ENCODE results near the gene RTKN2.
"Not testable (repeated sequence)": the region's sequence is repeated elsewhere in the genome, so short reads cannot be mapped to it uniquely, and the experiment has no call there.

DNA sequence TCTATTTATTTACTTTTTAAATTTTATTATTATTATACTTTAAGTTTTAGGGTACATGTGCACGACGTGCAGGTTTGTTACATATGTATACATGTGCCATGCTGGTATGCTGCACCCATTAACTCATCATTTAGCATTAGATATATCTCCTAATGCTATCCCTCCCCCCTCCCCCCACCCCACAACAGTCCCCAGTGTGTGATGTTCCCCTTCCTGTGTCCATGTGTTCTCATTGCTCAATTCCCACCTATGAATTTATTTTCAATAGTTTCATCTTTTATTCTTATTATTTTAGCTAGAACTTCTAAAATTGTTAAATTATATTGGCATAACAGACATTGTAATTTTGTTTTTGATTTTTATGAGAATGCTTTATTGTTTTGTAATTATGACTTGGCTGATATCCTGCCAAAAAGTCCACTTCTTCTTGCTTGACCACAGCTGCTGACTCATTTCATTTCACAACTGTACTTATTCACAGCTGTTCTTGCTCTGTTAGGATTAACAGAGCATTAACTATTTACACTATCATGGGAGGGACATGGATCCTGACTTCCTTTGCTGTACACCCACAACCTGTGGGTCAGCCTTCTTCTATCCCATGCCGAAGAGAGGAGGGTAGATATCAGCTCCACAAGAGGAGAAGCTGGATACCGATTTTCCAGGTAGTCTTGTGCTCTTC, 25.5 kb downstream of the RTKN2 start:
- TF ChIP-seq, protein P1, sequence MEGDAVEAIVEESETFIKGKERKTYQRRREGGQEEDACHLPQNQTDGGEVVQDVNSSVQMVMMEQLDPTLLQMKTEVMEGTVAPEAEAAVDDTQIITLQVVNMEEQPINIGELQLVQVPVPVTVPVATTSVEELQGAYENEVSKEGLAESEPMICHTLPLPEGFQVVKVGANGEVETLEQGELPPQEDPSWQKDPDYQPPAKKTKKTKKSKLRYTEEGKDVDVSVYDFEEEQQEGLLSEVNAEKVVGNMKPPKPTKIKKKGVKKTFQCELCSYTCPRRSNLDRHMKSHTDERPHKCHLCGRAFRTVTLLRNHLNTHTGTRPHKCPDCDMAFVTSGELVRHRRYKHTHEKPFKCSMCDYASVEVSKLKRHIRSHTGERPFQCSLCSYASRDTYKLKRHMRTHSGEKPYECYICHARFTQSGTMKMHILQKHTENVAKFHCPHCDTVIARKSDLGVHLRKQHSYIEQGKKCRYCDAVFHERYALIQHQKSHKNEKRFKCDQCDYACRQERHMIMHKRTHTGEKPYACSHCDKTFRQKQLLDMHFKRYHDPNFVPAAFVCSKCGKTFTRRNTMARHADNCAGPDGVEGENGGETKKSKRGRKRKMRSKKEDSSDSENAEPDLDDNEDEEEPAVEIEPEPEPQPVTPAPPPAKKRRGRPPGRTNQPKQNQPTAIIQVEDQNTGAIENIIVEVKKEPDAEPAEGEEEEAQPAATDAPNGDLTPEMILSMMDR (IDR thresholded peaks at IDR 0.05; ENCODE audit: insufficient read depth, low read length, poor library complexity, severe bottlenecking): not testable (repeated sequence)
- not testable (repeated sequence) for TF ChIP-seq EZH2phosphoT487 (conservative IDR thresholded peaks at IDR 0.05; ENCODE audit: low read length)

Measured in SU-DHL-6 (cell line).